HEK293 (cell line): Measurements from ENCODE around the gene BLACAT1.

Experiments used
- AEBP2 ChIP-seq: fragments of 450-650 bp; formaldehyde crosslinking; IDR thresholded peaks from 2 replicates; pipeline ENCODE4 v1.5.1; 2016; ENCODE audit warnings: missing biosample characterization, missing genetic modification characterization, borderline replicate concordance
- BCL11A ChIP-seq: fragments of 450-650 bp; formaldehyde crosslinking; IDR thresholded peaks from 2 replicates; pipeline ENCODE4 v1.5.1; 2016; ENCODE audit warnings: low read depth, missing biosample characterization, missing genetic modification characterization
- GLIS1 ChIP-seq: fragments of 450-650 bp; formaldehyde crosslinking; IDR thresholded peaks from 2 replicates; pipeline ENCODE4 v1.5.1; 2016; ENCODE audit warnings: missing biosample characterization, missing genetic modification characterization
- KLF9 ChIP-seq: fragments of 450-650 bp; formaldehyde crosslinking; IDR thresholded peaks from 2 replicates; pipeline ENCODE4 v1.5.1; 2016; ENCODE audit warnings: missing biosample characterization, missing genetic modification characterization, low read depth
- OVOL3 ChIP-seq: fragments of 450-650 bp; formaldehyde crosslinking; IDR thresholded peaks from 2 replicates; pipeline ENCODE4 v1.5.1; 2016; ENCODE audit warnings: missing biosample characterization, missing genetic modification characterization
- PRDM10 ChIP-seq: fragments of 450-650 bp; formaldehyde crosslinking; IDR thresholded peaks from 2 replicates; pipeline ENCODE4 v1.5.1; 2016; ENCODE audit warnings: missing biosample characterization, missing genetic modification characterization
- REPIN1 ChIP-seq: fragments of 450-650 bp; formaldehyde crosslinking; IDR thresholded peaks from 2 replicates; pipeline ENCODE4 v1.5.1; 2017; ENCODE audit warnings: missing biosample characterization, missing genetic modification characterization, low read depth
- SCRT1 ChIP-seq: fragments of 450-650 bp; formaldehyde crosslinking; IDR thresholded peaks from 2 replicates; pipeline ENCODE4 v1.5.1; 2016; ENCODE audit warnings: missing biosample characterization, missing genetic modification characterization, borderline replicate concordance
- SCRT2 ChIP-seq: fragments of 450-650 bp; formaldehyde crosslinking; IDR thresholded peaks from 2 replicates; pipeline ENCODE4 v1.5.1; 2016; ENCODE audit warnings: missing biosample characterization, missing genetic modification characterization
- YY2 ChIP-seq: fragments of 450-650 bp; formaldehyde crosslinking; IDR thresholded peaks from 2 replicates; pipeline ENCODE4 v1.5.1; 2016; ENCODE audit warnings: missing biosample characterization, missing genetic modification characterization
- ZBTB44 ChIP-seq: fragments of 450-650 bp; IDR thresholded peaks from 2 replicates; pipeline ENCODE4 v1.5.1; 2018; ENCODE audit warnings: missing biosample characterization, mild to moderate bottlenecking, missing genetic modification characterization
- ZFHX2 ChIP-seq: fragments of 450-650 bp; formaldehyde crosslinking; conservative IDR thresholded peaks from 2 replicates; pipeline ENCODE4 v1.5.1; 2016; ENCODE audit warnings: missing biosample characterization, missing genetic modification characterization
- ZFP3 ChIP-seq: fragments of 450-650 bp; formaldehyde crosslinking; IDR thresholded peaks from 2 replicates; pipeline ENCODE4 v1.5.1; 2016; ENCODE audit warnings: low read depth, missing biosample characterization, missing genetic modification characterization
- ZNF10 ChIP-seq: fragments of 450-650 bp; formaldehyde crosslinking; IDR thresholded peaks from 2 replicates; pipeline ENCODE4 v1.5.1; 2017; ENCODE audit warnings: missing biosample characterization, missing genetic modification characterization
- ZNF138 ChIP-seq: fragments of 450-650 bp; formaldehyde crosslinking; IDR thresholded peaks from 2 replicates; pipeline ENCODE4 v1.5.1; 2016; ENCODE audit warnings: missing biosample characterization, missing genetic modification characterization, borderline replicate concordance
- ZNF157 ChIP-seq: fragments of 450-650 bp; formaldehyde crosslinking; IDR thresholded peaks from 2 replicates; pipeline ENCODE4 v1.5.1; 2016; ENCODE audit warnings: missing biosample characterization, missing genetic modification characterization
- ZNF184 ChIP-seq: fragments of 450-650 bp; IDR thresholded peaks from 2 replicates; pipeline ENCODE4 v1.5.1; 2018; ENCODE audit warnings: missing biosample characterization, mild to moderate bottlenecking, missing genetic modification characterization
- ZNF19 ChIP-seq: fragments of 450-650 bp; formaldehyde crosslinking; IDR thresholded peaks from 2 replicates; pipeline ENCODE4; 2016; ENCODE audit warnings: missing biosample characterization, missing genetic modification characterization, low read depth
- ZNF202 ChIP-seq: fragments of 450-650 bp; formaldehyde crosslinking; IDR thresholded peaks from 2 replicates; pipeline ENCODE4 v1.5.1; 2016; ENCODE audit warnings: missing biosample characterization, missing genetic modification characterization, borderline replicate concordance
- ZNF211 ChIP-seq: fragments of 450-650 bp; formaldehyde crosslinking; IDR thresholded peaks from 2 replicates; pipeline ENCODE4 v1.5.1; 2016; ENCODE audit warnings: low read depth, missing biosample characterization, missing genetic modification characterization
- ZNF248 ChIP-seq: fragments of 450-650 bp; formaldehyde crosslinking; IDR thresholded peaks from 2 replicates; pipeline ENCODE4 v1.5.1; 2017; ENCODE audit warnings: missing biosample characterization, missing genetic modification characterization
- ZNF354C ChIP-seq: fragments of 450-650 bp; formaldehyde crosslinking; IDR thresholded peaks from 2 replicates; pipeline ENCODE4 v1.5.1; 2016; ENCODE audit warnings: missing biosample characterization, missing genetic modification characterization, low read depth, borderline replicate concordance
- ZNF391 ChIP-seq: fragments of 450-650 bp; formaldehyde crosslinking; IDR thresholded peaks from 2 replicates; pipeline ENCODE4 v1.5.1; 2016; ENCODE audit warnings: low read depth, missing biosample characterization, missing genetic modification characterization, borderline replicate concordance
- ZNF394 ChIP-seq: fragments of 450-650 bp; formaldehyde crosslinking; IDR thresholded peaks from 2 replicates; pipeline ENCODE4 v1.5.1; 2016; ENCODE audit warnings: missing biosample characterization, missing genetic modification characterization, mild to moderate bottlenecking, moderate library complexity, borderline replicate concordance
- ZNF514 ChIP-seq: fragments of 450-650 bp; formaldehyde crosslinking; IDR thresholded peaks from 2 replicates; pipeline ENCODE4 v1.5.1; 2016; ENCODE audit warnings: missing biosample characterization, missing genetic modification characterization
- ZNF530 ChIP-seq: fragments of 450-650 bp; formaldehyde crosslinking; IDR thresholded peaks from 2 replicates; pipeline ENCODE4 v1.5.1; 2016; ENCODE audit warnings: low read depth, missing biosample characterization, missing genetic modification characterization
- ZNF555 ChIP-seq: fragments of 450-650 bp; formaldehyde crosslinking; conservative IDR thresholded peaks from 2 replicates; pipeline ENCODE4 v1.5.1; 2017; ENCODE audit warnings: missing biosample characterization, mild to moderate bottlenecking, missing genetic modification characterization, inconsistent platforms
- ZNF600 ChIP-seq: fragments of 450-650 bp; formaldehyde crosslinking; IDR thresholded peaks from 2 replicates; pipeline ENCODE4 v1.5.1; 2016; ENCODE audit warnings: missing biosample characterization, missing genetic modification characterization
- ZNF629 ChIP-seq: fragments of 450-650 bp; formaldehyde crosslinking; IDR thresholded peaks from 2 replicates; pipeline ENCODE4 v1.5.1; 2017; ENCODE audit warnings: missing biosample characterization, missing genetic modification characterization
- ZNF76 ChIP-seq: fragments of 450-650 bp; formaldehyde crosslinking; IDR thresholded peaks from 2 replicates; pipeline ENCODE4; 2016; ENCODE audit warnings: low read depth, missing biosample characterization, missing genetic modification characterization, borderline replicate concordance
- ZNF791 ChIP-seq: fragments of 450-650 bp; formaldehyde crosslinking; IDR thresholded peaks from 2 replicates; pipeline ENCODE4 v1.5.1; 2016; ENCODE audit warnings: missing biosample characterization, missing genetic modification characterization
- ZSCAN23 ChIP-seq: fragments of 450-650 bp; formaldehyde crosslinking; IDR thresholded peaks from 2 replicates; pipeline ENCODE4 v1.5.1; 2016; ENCODE audit warnings: missing biosample characterization, missing genetic modification characterization
- ZSCAN5A ChIP-seq: fragments of 450-650 bp; formaldehyde crosslinking; IDR thresholded peaks from 2 replicates; pipeline ENCODE4 v1.5.1; 2016; ENCODE audit warnings: missing biosample characterization, missing genetic modification characterization

BLACAT1 gene

GRCh38 chr1:205456868-205457745, 1.3 kb upstream of the BLACAT1 start (continued):
- TF ChIP-seq KLF9 (tag by site-specific recombination) (no peak), ZNF600 (tag by site-specific recombination) (no peak; the same call in 1 of the 2 replicates), ZNF10 (tag by site-specific recombination) (no peak), GLIS1 (tag by site-specific recombination) (peak; percentile 52), ZNF629 (tag by site-specific recombination) (no peak), ZNF555 (tag by site-specific recombination) (no peak), ZNF248 (no peak), ZNF354C (tag by site-specific recombination) (no peak), SCRT1 (no peak), REPIN1 (no peak), BCL11A (tag by site-specific recombination) (no peak), ZNF19 (tag by site-specific recombination) (no peak), ZFP3 (tag by site-specific recombination) (no peak), AEBP2 (tag by site-specific recombination) (no peak), ZNF394 (tag by site-specific recombination) (no peak), OVOL3 (no peak), ZNF138 (tag by site-specific recombination) (no peak), ZSCAN23 (tag by site-specific recombination) (no peak), ZNF530 (no peak), SCRT2 (no peak), PRDM10 (tag by site-specific recombination) (no peak), ZNF184 (tag by site-specific recombination) (no peak), ZNF514 (tag by site-specific recombination) (no peak), ZSCAN5A (tag by site-specific recombination) (no peak), ZNF391 (tag by site-specific recombination) (no peak), ZNF791 (tag by site-specific recombination) (no peak), ZNF202 (tag by site-specific recombination) (no peak), ZNF211 (tag by site-specific recombination) (no peak), ZBTB44 (tag by site-specific recombination) (no peak), ZNF76 (tag by site-specific recombination) (no peak), YY2 (tag by site-specific recombination) (no peak), ZFHX2 (tag by site-specific recombination) (no peak), ZNF157 (tag by site-specific recombination) (no peak)
